ENCODE data around the gene TIAM1. TPM values are rescaled to one million over a fixed set of nuclear protein-coding genes. Genes with fewer than 3 reads are reported as not detected.

The TIAM1 gene
- total RNA-seq, 1 donor from 2014 or later = 41.3 TPM

DNA sequence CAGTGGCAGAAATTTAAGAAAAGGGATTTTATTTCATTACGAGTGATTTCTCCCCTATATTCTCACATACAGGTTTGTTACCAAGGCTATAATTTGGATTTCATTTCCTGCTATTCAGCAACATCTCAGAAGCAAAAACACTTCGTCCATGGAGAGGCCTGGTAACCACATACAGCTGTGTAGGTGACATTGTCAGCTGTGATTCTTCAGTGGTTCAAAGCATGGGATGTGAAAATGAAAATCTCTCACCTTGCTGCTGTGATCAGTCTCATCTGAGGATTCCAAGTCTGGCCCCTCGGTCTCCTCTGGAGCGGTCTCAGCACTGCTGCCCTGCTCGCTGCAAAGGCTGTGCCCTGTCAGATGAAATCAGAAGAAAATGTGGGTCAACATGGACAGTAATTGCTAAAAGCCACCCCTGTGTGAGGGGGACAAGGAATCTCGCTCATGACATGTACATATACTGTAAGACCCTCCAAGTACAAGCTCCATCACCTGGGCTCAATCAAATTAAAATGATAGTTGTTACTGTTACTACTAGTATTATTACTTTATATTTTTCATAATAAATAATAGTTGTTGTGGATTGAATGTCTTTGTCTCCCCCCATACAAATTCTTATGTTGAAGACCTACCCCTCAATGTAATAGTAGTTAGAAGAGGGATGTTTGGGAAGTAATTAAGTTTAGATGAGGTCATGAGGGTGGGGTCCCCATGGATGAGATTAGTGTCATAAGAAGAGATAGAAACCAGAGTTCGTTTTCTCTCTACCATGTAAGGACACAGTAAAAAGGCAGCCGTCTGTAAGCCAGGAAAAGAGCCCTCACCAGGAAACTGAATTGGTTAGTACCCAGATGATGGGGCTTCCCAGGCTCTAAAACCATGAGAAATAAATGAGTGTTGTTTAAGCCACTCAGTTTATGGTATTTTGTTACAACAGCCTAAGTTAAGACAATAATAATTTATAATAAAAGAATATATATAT lies 179.1 kb downstream of the TIAM1 start:
- no peaks in the 10 kb centered on the region for H3K27me3 ChIP-seq
- intact Hi-C loops (cut with DNase I) = no loop called here
- no peaks in the 10 kb centered on the region for H3K36me3 ChIP-seq
- DNase-seq (ENCODE audit: extremely low spot score in 2 of 2) = no peak
- no peaks in the 10 kb centered on the region for H3K4me1 ChIP-seq
- H3K9me3 ChIP-seq = no peaks in the 10 kb centered on the region
- no peak overlapping the region for H3K27ac ChIP-seq
- no peak overlapping the region for H3K4me3 ChIP-seq
- no peak for TF ChIP-seq POLR2AphosphoS5 (IDR thresholded peaks at IDR 0.05; ENCODE audit: insufficient read depth in 1 of 2, low read depth in 1 of 2)
- no peak for TF ChIP-seq POLR2A (IDR thresholded peaks at IDR 0.05)

DNA sequence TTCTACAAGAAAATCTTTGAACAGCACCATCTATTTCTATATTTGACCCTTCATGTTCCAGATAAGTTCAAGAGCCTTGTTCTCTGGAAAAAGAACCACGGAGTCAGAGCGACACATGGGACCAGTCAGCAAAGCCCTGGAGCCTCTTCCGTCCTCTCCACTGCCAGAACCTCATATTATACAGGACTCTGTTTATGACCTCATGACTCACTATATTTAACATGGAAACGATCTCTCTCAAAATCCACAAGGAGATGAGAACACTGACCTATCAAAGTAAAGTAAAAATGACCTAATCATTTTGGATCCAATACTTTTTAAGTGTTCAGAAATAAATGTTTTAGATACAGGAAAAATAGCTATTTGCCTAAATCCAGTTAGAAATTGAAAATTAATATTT lies 181.2 kb downstream of the TIAM1 start:
- no peak for TF ChIP-seq POLR2AphosphoS5 (IDR thresholded peaks at IDR 0.05; ENCODE audit: insufficient read depth in 1 of 2, low read depth in 1 of 2)
- TF ChIP-seq, protein P1, sequence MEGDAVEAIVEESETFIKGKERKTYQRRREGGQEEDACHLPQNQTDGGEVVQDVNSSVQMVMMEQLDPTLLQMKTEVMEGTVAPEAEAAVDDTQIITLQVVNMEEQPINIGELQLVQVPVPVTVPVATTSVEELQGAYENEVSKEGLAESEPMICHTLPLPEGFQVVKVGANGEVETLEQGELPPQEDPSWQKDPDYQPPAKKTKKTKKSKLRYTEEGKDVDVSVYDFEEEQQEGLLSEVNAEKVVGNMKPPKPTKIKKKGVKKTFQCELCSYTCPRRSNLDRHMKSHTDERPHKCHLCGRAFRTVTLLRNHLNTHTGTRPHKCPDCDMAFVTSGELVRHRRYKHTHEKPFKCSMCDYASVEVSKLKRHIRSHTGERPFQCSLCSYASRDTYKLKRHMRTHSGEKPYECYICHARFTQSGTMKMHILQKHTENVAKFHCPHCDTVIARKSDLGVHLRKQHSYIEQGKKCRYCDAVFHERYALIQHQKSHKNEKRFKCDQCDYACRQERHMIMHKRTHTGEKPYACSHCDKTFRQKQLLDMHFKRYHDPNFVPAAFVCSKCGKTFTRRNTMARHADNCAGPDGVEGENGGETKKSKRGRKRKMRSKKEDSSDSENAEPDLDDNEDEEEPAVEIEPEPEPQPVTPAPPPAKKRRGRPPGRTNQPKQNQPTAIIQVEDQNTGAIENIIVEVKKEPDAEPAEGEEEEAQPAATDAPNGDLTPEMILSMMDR (IDR thresholded peaks at IDR 0.05) = no peak
- no peak for TF ChIP-seq POLR2A (IDR thresholded peaks at IDR 0.05)
- Histone ChIP-seq H3K4me1 (no peaks in the 10 kb centered on the region), H3K4me3 (no peak overlapping the region), H3K27ac (no peak overlapping the region), H3K27me3 (no peaks in the 10 kb centered on the region), H3K9me3 (no peaks in the 10 kb centered on the region), H3K36me3 (peaks cover 0 to 5% of the 10 kb centered on the region in 2 donors)
- intact Hi-C loops (cut with DNase I) = no loop called here
- no peak for DNase-seq (ENCODE audit: extremely low spot score in 2 of 2)

DNA sequence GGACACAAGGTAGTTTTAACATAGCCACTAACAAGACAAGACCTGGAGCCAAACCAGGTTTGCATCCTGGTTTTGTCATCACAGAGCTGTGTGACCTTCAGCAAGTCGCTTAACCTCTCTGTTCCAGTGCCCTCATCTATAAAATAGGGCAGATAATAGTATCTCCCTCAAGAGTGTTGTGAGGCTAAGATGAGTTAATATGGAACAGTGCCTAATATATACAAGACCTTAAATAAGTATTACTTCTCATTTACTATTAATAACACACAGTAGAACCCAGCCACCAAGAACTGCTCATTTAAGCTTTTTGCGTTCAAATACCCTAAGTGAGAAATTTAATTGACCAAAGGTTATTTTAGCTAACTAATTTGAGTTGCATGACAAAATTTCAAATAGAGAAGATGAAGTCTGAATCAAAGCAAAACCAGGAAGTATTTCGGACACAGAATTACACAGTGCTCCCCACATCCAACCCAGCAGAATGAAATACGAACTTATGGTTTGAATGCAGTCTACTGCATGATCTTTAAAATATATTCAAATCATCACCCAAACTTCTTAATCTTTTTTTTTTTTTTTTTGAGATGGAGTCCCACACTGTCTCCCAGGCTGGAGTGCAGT lies 181.9 kb downstream of the TIAM1 start:
- no peak overlapping the region for H3K4me3 ChIP-seq
- no peaks in the 10 kb centered on the region for H3K27me3 ChIP-seq
- H3K36me3 ChIP-seq = peaks cover 0 to 5% of the 10 kb centered on the region in 2 donors
- no peak overlapping the region for H3K27ac ChIP-seq
- H3K4me1 ChIP-seq = no peaks in the 10 kb centered on the region
- intact Hi-C loops (cut with DNase I) = no loop called here
- no peaks in the 10 kb centered on the region for H3K9me3 ChIP-seq
- no peak for DNase-seq (ENCODE audit: extremely low spot score in 2 of 2)
- TF ChIP-seq POLR2AphosphoS5 (IDR thresholded peaks at IDR 0.05; ENCODE audit: insufficient read depth in 1 of 2, low read depth in 1 of 2) = no peak
- TF ChIP-seq POLR2A (IDR thresholded peaks at IDR 0.05) = no peak
- TF ChIP-seq, protein P1 (IDR thresholded peaks at IDR 0.05) = no peak

DNA sequence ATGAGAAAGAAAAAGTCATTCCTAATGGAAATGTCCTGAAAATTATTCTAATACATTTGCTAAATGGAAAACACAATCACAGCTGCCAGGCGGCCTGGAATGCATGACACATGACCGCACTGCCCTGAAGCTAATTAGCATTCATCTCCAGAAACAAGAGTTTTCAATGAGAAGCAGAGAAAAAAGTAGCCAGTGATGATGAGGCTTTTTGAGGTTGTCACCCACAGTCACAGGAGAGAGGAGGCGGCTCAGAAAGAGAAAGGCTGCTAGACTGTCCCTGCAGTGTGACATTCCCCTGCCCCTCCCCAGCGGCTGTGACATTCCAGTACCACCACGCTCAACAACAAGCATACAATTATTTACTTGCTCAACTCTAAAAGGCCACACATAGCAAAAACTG lies 182.9 kb downstream of the TIAM1 start:
- intact Hi-C loops (cut with DNase I) = no loop called here
- no peak for TF ChIP-seq POLR2A (IDR thresholded peaks at IDR 0.05)
- TF ChIP-seq, protein P1 (IDR thresholded peaks at IDR 0.05) = no peak
- TF ChIP-seq POLR2AphosphoS5 (IDR thresholded peaks at IDR 0.05; ENCODE audit: insufficient read depth in 1 of 2, low read depth in 1 of 2) = no peak
- H3K36me3 ChIP-seq = peaks cover 0 to 5% of the 10 kb centered on the region in 2 donors
- H3K27ac ChIP-seq = no peak overlapping the region
- H3K27me3 ChIP-seq = no peaks in the 10 kb centered on the region
- no peaks in the 10 kb centered on the region for H3K4me1 ChIP-seq
- no peak overlapping the region for H3K4me3 ChIP-seq
- H3K9me3 ChIP-seq = peaks cover 3% of the 10 kb centered on the region
- no peak for DNase-seq (ENCODE audit: extremely low spot score in 2 of 2)

DNA sequence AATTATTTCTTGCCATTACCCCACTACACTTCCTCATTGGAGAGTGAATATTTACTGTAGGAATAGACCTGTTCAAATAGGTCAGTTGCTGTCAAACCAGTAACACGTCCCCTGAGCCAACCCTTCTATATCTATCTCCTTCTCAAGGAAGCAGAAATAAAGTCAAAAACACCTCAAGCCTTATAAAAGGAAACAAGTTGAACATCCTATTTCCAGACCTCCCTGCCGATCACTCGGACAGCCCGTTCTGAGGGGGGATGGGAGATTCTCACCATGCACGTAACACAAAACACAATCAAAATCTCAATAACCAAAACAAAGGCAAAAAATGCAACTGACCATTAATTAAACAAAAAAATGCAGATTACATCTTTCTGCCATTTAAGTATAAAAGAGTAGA lies 184.3 kb downstream of the TIAM1 start:
- no peak for DNase-seq (ENCODE audit: extremely low spot score in 2 of 2)
- intact Hi-C loops (cut with DNase I) = no loop called here
- TF ChIP-seq, protein P1 (IDR thresholded peaks at IDR 0.05) = no peak
- TF ChIP-seq POLR2A (IDR thresholded peaks at IDR 0.05) = no peak
- TF ChIP-seq POLR2AphosphoS5 (IDR thresholded peaks at IDR 0.05; ENCODE audit: insufficient read depth in 1 of 2, low read depth in 1 of 2) = no peak
- Histone ChIP-seq H3K4me1 (no peaks in the 10 kb centered on the region), H3K9me3 (peaks cover 3% of the 10 kb centered on the region), H3K27ac (peak overlapping the region; percentile 42), H3K36me3 (peaks cover 0 to 5% of the 10 kb centered on the region in 2 donors), H3K27me3 (no peaks in the 10 kb centered on the region), H3K4me3 (peak overlapping the region; percentile 12 to 22)

All from vagina (tissue), 2 donors.